OCI-LY1 (cell line): ENCODE measurements around the gene MRRF.

Experiments
- H2AFZ ChIP-seq: fragments of 200-600 bp; sonication (generic), shearing (Covaris generic); 2 replicates; pipeline ENCODE4 v1.6.0; 2014; ENCODE audit warnings: antibody characterized with exemption, mild to moderate bottlenecking, low read length
- H3F3A ChIP-seq: fragments of 200-600 bp; sonication (generic), shearing (Covaris generic); 2 replicates; pipeline ENCODE4 v1.6.0; 2014; ENCODE audit warnings: mild to moderate bottlenecking, antibody characterized with exemption, low read length, moderate library complexity; ENCODE audit not compliant: insufficient read depth
- H3K27ac ChIP-seq: fragments of 200-600 bp; sonication (generic); 2 replicates; pipeline ENCODE4 v1.5.1; 2014; ENCODE audit warnings: low read length, mixed run types, mild to moderate bottlenecking, low read depth; ENCODE audit not compliant: poor library complexity, severe bottlenecking
- H3K27me3 ChIP-seq: fragments of 200-600 bp; sonication (generic); 2 replicates; pipeline ENCODE4 v1.6.0; 2014; ENCODE audit warnings: antibody characterized with exemption, mild to moderate bottlenecking, low read length, moderate library complexity; ENCODE audit not compliant: insufficient read depth
- H3K36me3 ChIP-seq: fragments of 200-600 bp; sonication (generic); 2 replicates; pipeline ENCODE4 v1.6.1; 2014; ENCODE audit warnings: mild to moderate bottlenecking, antibody characterized with exemption, low read length, moderate library complexity, mixed read lengths; ENCODE audit not compliant: insufficient read depth
- H3K4me1 ChIP-seq: fragments of 200-600 bp; sonication (generic); 2 replicates; pipeline ENCODE4 v1.5.1; 2014; ENCODE audit warnings: mild to moderate bottlenecking, low read length, moderate library complexity; ENCODE audit not compliant: insufficient read depth, severe bottlenecking
- H3K4me2 ChIP-seq: fragments of 200-600 bp; sonication (generic), shearing (Covaris generic); 2 replicates; pipeline ENCODE4 v1.6.1; 2014; ENCODE audit warnings: low read length
- H3K4me3 ChIP-seq: fragments of 200-600 bp; sonication (generic); 2 replicates; pipeline ENCODE4 v1.5.1; 2014; ENCODE audit warnings: low read length, low read depth, mild to moderate bottlenecking, mixed read lengths; ENCODE audit not compliant: poor library complexity, severe bottlenecking
- H3K79me2 ChIP-seq: fragments of 200-600 bp; shearing (Covaris generic); 2 replicates; pipeline ENCODE4 v1.6.1; 2016; ENCODE audit warnings: mixed run types, low read length, mixed read lengths; ENCODE audit not compliant: insufficient read depth
- H3K9ac ChIP-seq: fragments of 200-600 bp; sonication (generic), shearing (Covaris generic); 2 replicates; pipeline ENCODE4 v1.6.1; 2014; ENCODE audit warnings: mild to moderate bottlenecking, low read length, mixed read lengths
- H3K9me2 ChIP-seq: fragments of 200-600 bp; sonication (generic), shearing (Covaris generic); 2 replicates; pipeline ENCODE4 v1.6.1; 2014; ENCODE audit warnings: low read depth, mild to moderate bottlenecking, low read length, mixed read lengths
- H3K9me3 ChIP-seq: fragments of 200-600 bp; shearing (Covaris generic); 2 replicates; pipeline ENCODE4 v1.6.1; 2014; ENCODE audit warnings: low read length, mixed read lengths
- H4K20me1 ChIP-seq: fragments of 200-600 bp; sonication (generic), shearing (Covaris generic); 2 replicates; pipeline ENCODE4 v1.6.0; 2016; ENCODE audit warnings: mild to moderate bottlenecking, low read length; ENCODE audit not compliant: insufficient read depth
- EZH2 ChIP-seq: fragments of 200-600 bp; sonication (generic), shearing (Covaris generic); IDR thresholded peaks from 2 replicates; pipeline ENCODE4 v1.8.0; 2017; ENCODE audit warnings: borderline replicate concordance, mixed run types, mild to moderate bottlenecking, antibody characterized with exemption, low read length, moderate library complexity, mixed read lengths
- TF ChIP-seq, protein P1 (sequence below): fragments of 200-600 bp; sonication (generic), shearing (Covaris generic); IDR thresholded peaks from 2 replicates; pipeline ENCODE4 v1.5.1; 2017; ENCODE audit warnings: mild to moderate bottlenecking, antibody characterized with exemption, low read length, moderate library complexity, mixed read lengths

The MRRF gene

DNA sequence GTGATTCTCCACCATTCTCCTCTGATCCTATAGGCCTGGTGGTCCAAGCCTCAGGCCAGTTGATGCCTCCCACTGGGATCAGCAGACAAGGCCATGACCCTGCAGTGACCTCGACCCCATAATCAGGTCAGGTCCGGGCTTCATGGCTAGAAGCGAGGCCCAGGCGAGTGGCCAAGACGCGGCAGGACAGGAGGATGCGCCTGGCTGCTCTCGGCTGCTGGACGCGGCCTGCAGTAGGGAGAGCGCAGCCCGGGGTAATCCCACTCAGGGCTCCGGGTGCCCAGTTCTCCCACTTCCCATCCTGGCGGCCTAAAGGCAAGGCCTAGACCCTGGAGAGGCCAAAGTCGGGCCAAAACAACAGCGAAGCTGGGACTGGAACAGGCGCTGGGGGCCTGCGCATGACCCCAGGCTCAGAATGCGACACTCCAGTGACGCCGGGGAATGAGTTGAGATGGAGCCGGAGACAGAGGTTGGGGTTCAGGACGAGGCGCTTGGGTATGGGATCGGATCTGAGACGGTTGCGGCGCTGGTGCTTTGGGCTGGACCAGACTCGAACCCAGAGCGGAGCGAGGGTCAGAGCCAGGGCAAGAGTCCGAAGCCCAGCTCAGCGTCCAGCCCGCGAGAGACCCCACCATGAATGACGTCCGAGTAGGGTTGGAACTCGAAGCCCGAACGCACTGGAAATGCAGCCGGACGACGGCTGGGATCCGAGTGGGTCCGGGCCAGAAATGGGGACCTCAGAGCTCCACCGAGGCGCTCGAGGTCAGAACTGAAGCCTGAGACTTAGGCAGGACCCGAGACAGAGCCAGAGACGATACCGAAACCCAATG lies 39.2 kb upstream of the MRRF start:
- no peak for TF ChIP-seq EZH2
- TF ChIP-seq, protein P1, sequence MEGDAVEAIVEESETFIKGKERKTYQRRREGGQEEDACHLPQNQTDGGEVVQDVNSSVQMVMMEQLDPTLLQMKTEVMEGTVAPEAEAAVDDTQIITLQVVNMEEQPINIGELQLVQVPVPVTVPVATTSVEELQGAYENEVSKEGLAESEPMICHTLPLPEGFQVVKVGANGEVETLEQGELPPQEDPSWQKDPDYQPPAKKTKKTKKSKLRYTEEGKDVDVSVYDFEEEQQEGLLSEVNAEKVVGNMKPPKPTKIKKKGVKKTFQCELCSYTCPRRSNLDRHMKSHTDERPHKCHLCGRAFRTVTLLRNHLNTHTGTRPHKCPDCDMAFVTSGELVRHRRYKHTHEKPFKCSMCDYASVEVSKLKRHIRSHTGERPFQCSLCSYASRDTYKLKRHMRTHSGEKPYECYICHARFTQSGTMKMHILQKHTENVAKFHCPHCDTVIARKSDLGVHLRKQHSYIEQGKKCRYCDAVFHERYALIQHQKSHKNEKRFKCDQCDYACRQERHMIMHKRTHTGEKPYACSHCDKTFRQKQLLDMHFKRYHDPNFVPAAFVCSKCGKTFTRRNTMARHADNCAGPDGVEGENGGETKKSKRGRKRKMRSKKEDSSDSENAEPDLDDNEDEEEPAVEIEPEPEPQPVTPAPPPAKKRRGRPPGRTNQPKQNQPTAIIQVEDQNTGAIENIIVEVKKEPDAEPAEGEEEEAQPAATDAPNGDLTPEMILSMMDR: no peak
- Histone ChIP-seq H4K20me1 (no peaks in the 10 kb centered on the region), H3K27ac (no peak overlapping the region), H2AFZ (no peak overlapping the region), H3K9me2 (no peaks in the 10 kb centered on the region), H3K79me2 (no peaks in the 10 kb centered on the region), H3K4me2 (no peak overlapping the region), H3K36me3 (no peaks in the 10 kb centered on the region), H3K9ac (no peak overlapping the region), H3K27me3 (peaks cover 7% of the 10 kb centered on the region; the same call in 1 of the 2 replicates), H3F3A (no peaks in the 10 kb centered on the region), H3K4me3 (no peak overlapping the region), H3K9me3 (no peaks in the 10 kb centered on the region), H3K4me1 (no peaks in the 10 kb centered on the region)

GRCh38 chr9:122226142-122226757 lies 38.4 kb upstream of the MRRF start:
- no peaks in the 10 kb centered on the region for H3K79me2 ChIP-seq
- H3F3A ChIP-seq: no peaks in the 10 kb centered on the region
- no peaks in the 10 kb centered on the region for H3K36me3 ChIP-seq
- no peaks in the 10 kb centered on the region for H3K9me3 ChIP-seq
- no peak overlapping the region for H2AFZ ChIP-seq
- H3K4me1 ChIP-seq: no peaks in the 10 kb centered on the region
- TF ChIP-seq, protein P1: no peak
- TF ChIP-seq EZH2: no peak
- no peaks in the 10 kb centered on the region for H4K20me1 ChIP-seq
- H3K27ac ChIP-seq: no peak overlapping the region
- no peaks in the 10 kb centered on the region for H3K9me2 ChIP-seq
- no peak overlapping the region for H3K4me2 ChIP-seq
- no peak overlapping the region for H3K4me3 ChIP-seq
- peaks cover 7% of the 10 kb centered on the region; the same call in 1 of the 2 replicates for H3K27me3 ChIP-seq
- no peak overlapping the region for H3K9ac ChIP-seq

DNA sequence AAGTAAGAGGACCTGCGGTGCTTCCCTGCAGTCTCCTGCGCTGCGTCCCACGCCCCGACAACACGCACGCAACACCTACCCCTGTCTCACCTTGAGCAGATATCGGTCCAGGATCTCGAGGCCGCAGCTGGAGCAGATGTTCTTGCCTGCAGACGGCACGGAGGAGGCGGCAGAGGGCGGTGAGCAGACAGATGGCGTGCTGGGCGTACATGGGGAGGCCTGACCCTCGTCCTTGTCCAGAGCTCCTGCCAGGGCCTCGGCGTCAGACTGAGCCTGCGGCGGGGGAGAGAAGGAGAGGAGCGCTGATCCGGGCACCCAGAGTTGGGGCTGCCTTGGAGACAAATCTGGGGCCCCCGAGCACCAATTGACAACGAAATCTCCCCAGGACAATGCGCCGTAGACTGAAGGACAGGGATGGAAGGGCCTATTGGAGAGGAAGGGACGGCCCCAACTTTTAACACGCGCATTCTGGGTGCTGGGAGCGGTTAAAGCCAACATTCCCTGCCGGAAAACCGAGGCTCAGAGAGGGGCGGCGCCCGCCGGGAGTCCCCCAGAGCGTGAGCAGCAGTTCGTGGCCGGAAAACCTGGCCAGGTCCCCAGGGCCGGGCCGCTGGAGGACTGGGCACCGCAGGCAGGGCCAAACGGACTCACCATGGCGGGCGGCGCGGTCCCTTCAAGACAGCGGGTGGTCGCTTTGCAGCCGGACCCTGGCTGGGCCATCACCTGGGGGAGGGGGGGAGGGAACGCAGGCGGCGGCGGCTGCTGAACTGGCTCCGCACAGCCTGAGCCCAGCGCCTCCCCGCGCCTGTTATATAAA lies 37.7 kb upstream of the MRRF start:
- Histone ChIP-seq H3F3A (no peaks in the 10 kb centered on the region), H3K27ac (no peak overlapping the region), H3K9me2 (no peaks in the 10 kb centered on the region), H4K20me1 (no peaks in the 10 kb centered on the region), H2AFZ (no peak overlapping the region), H3K36me3 (no peaks in the 10 kb centered on the region), H3K4me2 (no peak overlapping the region), H3K9ac (no peak overlapping the region), H3K4me3 (no peak overlapping the region), H3K9me3 (no peaks in the 10 kb centered on the region), H3K4me1 (no peaks in the 10 kb centered on the region), H3K79me2 (no peaks in the 10 kb centered on the region), H3K27me3 (peaks cover 7% of the 10 kb centered on the region; the same call in 1 of the 2 replicates)
- no peak for TF ChIP-seq EZH2
